Measurements from ENCODE around the gene MMD2.
"Not testable (repeated sequence)": the region's sequence is repeated elsewhere in the genome, so short reads cannot be mapped to it uniquely, and the experiment has no call there.

MMD2 gene, protein sequence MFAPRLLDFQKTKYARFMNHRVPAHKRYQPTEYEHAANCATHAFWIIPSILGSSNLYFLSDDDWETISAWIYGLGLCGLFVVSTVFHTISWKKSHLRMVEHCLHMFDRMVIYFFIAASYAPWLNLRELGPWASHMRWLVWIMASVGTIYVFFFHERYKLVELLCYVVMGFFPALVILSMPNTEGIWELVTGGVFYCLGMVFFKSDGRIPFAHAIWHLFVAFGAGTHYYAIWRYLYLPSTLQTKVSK

GRCh38 chr7:4958477-4959301 lies at the start of gene MMD2:
TSS of gene MMD2 (minus strand) at chr7:4959187. CDS start at chr7:4959017, 170 bp downstream.
- no peak for DNase-seq (ENCODE audit: low read depth, low spot score)

DNA sequence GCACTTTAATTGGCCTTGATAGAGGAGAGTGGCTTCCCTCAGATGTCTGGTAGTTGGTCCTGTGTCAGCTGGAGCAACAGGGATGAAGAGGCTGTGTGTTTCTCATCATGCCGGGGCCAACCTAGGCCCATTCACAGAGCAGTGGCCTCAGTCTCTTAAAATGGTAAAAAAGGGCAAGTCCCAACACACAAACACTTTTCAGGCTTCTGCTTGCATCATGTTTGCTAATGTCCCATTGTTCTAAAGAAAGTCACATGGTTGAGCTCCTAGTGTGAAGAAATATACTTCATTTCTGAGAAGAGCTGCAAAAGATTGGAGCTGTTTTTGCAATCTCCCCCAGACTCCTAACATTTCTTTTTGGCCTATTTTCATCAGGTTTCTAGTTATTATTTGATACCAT lies 46.1 kb upstream of the MMD2 start:
- DNase-seq (ENCODE audit: low read depth, low spot score): no peak

- DNase-seq (ENCODE audit: low read depth, low spot score): no peak
Observed at GRCh38 chr7:5001911-5002310, 42.9 kb upstream of the MMD2 start.

- DNase-seq (ENCODE audit: low read depth, low spot score): no peak
Observed at GRCh38 chr7:5001003-5001402, 42.0 kb upstream of the MMD2 start.

DNA sequence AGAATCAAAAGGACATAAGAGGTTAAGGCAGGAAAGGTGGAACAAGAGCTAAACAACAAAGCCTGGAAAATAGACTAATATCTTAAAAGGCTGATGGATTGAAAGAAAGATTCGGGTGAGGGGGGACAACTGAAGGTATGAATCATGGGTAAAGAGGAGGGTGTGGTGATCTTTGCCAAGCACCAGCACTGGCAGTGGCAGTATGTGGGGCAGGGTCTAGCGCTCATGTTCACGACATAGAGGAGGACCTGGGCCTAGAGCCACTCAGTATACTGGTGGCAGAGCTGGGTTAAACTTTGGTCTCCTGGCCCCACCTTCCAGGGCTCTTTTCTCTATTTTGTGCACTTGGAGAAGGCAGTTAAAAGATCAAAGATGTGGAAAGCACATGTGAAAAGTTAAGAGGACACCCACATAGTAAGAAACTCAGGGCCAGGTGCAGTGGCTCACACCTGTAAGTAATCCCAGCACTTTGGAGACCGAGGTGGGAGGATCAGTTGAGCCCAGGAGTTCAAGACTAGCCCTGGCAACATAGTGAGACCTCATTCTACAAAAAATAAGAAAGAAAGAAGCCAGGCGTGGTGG lies 40.5 kb upstream of the MMD2 start:
- DNase-seq (ENCODE audit: low read depth, low spot score): no peak

- no peak for DNase-seq (ENCODE audit: low read depth, low spot score)
Observed at GRCh38 chr7:4998910-4999309, 39.9 kb upstream of the MMD2 start.

GRCh38 chr7:4998244-4998643 lies 39.3 kb upstream of the MMD2 start:
- DNase-seq (ENCODE audit: low read depth, low spot score): no peak

DNA sequence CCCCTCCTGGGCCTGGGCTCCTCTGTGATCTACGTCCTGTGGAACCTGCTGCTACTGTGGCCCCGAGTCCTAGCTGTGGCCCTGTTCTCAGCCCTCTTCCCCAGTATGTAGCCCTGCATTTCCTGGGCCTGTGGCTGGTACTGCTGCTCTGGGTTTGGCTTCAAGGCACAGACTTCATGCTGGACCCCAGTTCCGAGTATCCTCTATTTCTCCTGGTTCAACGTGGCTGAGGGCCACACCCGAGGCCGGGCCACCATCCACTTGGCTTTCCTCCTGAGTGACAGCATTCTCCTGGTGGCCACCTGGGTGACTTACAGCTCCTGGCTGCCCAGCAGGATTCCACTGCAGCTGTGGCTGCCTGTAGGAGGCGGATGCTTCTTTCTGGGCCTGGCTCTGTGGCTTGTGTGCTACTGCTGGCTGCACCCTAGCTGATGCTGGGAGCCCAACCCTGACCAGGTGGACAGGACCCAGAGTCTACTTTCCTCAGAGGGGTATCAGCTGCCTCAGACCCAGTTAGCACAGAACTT lies 37.8 kb upstream of the MMD2 start:
- DNase-seq (ENCODE audit: low read depth, low spot score): no peak

- DNase-seq (ENCODE audit: low read depth, low spot score): no peak
Observed at GRCh38 chr7:4995429-4995969, 36.5 kb upstream of the MMD2 start.

DNA sequence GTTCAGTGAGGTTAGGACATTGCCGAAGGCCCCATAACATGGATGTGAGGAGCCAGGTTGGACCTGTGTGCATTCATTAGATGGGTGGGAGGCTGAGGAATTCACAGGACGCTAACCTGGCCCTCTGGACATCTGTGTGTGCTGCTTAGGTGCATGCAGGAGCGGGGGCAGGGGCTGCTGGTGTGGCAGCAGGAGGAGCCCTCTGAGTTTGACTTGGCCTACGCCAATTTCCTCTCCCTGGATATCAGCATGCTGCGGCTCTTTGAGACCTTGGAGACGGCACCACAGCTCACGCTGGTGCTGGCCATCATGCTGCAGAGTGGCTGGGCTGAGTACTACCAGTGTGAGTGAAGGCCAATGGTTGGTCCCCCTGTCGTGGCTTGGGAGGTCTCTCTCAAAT lies 34.5 kb upstream of the MMD2 start:
- DNase-seq (ENCODE audit: low read depth, low spot score): no peak

DNA sequence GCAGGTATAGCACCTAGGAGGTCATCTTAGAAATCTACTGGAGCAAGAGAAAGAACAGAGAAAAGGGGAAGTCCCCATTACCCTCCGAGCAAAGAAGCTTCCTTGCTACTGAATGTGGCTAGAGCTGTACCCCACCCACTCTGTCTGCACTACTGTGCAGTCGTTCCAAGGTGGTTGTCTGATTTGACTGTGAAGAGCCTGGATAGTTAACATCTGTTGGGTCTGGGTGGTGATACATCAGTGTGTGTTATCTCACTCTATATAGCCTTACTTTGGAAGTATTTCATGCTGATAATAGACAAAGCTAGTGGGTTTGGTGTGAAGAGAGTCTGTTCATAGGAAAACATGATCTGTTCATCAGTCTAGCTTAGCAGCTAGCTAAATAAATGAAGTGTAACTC lies 23.8 kb upstream of the MMD2 start:
- not testable (repeated sequence) for DNase-seq (ENCODE audit: low read depth, low spot score)

GRCh38 chr7:4981295-4981890 lies 22.4 kb upstream of the MMD2 start:
- not testable (repeated sequence) for DNase-seq (ENCODE audit: low read depth, low spot score)

- not testable (repeated sequence) for DNase-seq (ENCODE audit: low read depth, low spot score)
Observed at GRCh38 chr7:4975626-4976025, 16.6 kb upstream of the MMD2 start.

GRCh38 chr7:4973728-4974198 lies 14.8 kb upstream of the MMD2 start:
- peak; percentile 77 for DNase-seq (ENCODE audit: low read depth, low spot score)

GRCh38 chr7:4972446-4972845 lies 13.5 kb upstream of the MMD2 start:
- DNase-seq (ENCODE audit: low read depth, low spot score): not testable (repeated sequence)

- no peak for DNase-seq (ENCODE audit: low read depth, low spot score)
Observed at GRCh38 chr7:4965295-4966022, 6.5 kb upstream of the MMD2 start.

DNA sequence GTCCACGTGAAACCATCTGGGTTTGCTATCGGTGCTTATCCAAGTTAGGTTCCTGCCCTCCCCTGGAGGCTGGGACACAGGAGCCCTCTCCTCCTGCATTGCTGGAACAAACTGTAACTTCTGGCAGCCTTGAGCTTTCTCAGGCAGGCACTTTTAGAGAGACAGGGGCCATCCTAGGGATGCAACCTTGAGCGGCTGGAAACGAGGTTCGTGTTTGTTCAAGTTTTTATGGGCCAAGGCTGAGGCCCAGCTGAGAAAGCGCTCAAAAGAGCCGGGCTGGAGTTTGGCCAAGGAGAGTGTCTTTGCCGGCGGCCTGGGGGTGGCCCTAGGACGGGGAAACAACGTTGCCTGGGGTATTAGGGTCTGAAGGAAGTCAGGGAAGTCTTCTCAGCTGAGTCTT lies 5.5 kb upstream of the MMD2 start:
- DNase-seq (ENCODE audit: low read depth, low spot score): no peak

- DNase-seq (ENCODE audit: low read depth, low spot score): no peak
Observed at GRCh38 chr7:4962872-4963775, 4.1 kb upstream of the MMD2 start.

DNA sequence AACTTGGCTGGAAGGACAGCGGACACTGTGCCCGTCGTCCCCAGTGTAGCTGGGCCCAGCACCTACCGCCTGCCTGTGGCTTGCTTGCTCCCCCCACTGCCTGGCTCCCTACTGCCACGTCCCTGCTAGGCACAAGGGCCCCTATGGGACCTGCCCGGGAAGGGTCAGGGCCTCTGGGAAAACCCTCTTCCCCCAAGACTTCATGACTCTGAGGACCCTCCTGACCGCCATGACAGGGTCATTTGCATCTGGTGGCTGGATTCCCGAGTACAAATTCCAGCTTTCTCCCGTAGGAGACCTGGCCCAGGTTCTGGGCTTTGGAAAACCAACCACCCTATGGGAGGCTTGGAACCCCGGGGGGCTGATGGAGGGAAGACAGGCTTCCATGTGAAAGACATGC lies 1.4 kb upstream of the MMD2 start:
- DNase-seq (ENCODE audit: low read depth, low spot score): no peak

GRCh38 chr7:4959893-4960292 lies 906 bp upstream of the MMD2 start:
- no peak for DNase-seq (ENCODE audit: low read depth, low spot score)

Data from iPS DF 19.7 (cell line).